Measurements from ENCODE around the gene HOXA4. TPM values are rescaled to one million over a fixed set of nuclear protein-coding genes. Genes with fewer than 3 reads are reported as not detected.

The HOXA4 gene
- total and polyA plus RNA-seq, 2 of the 8 experiments (the other 6 are each of a cell fraction or from before 2014, with no cell fraction given), result not detected

DNA sequence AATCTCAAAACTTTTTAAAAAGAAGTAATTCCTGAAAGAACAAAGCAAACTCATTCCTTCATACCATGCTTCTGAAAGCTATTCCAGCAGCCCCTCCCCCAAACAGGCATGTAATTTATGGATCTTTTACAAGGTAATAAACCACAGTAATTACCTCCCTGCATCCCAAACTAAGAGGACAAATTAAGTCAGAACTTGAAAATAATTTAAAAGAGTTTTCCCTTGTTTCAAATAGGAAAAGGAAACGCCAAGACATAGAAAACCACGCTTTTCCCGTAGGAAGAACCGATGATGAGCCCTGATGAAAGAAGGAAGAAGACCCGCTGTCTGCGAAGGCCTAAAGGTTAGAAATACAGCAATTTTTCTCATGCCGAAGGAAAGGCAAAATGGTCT, 8.9 kb downstream of the HOXA4 start:
- TF ChIP-seq CBX8 (IDR thresholded peaks at IDR 0.05; ENCODE audit: borderline replicate concordance, low read depth, low read length) (peak; percentile 53; the same call in 1 of the 2 replicates), SIRT6 (IDR thresholded peaks at IDR 0.05; ENCODE audit: low read length) (no peak)
- no peak overlapping the region for H3K4ac ChIP-seq (replicated peaks; ENCODE audit: insufficient read length, low read depth, low read length)
- H2BK120ac ChIP-seq (replicated peaks; ENCODE audit: low read depth, low read length), result no peak overlapping the region
- no peak overlapping the region for H3K56ac ChIP-seq (replicated peaks; ENCODE audit: insufficient read length, low read depth, low read length)
- no peak overlapping the region for H2AK5ac ChIP-seq (ENCODE audit: low read depth, low read length)
- H2BK15ac ChIP-seq (ENCODE audit: low read length), result no peak overlapping the region
- no peaks in the 10 kb centered on the region; the same call in 1 of the 2 replicates for H3K23me2 ChIP-seq (ENCODE audit: low read depth, low read length)
- H3K36me3 ChIP-seq (ENCODE audit: control insufficient read depth in 2 of 4, insufficient read depth in 4 of 4, low read length in 3 of 4), result no peaks in the 10 kb centered on the region
- no peak overlapping the region for H2BK12ac ChIP-seq (ENCODE audit: low read depth, low read length)
- H3K23ac ChIP-seq (ENCODE audit: insufficient read length), result no peak overlapping the region
- no peak overlapping the region for H3K18ac ChIP-seq (ENCODE audit: extremely low read depth, low read length)
- no peaks in the 10 kb centered on the region for H3K79me1 ChIP-seq (ENCODE audit: low read depth, low read length)
- no peak overlapping the region for H3K27ac ChIP-seq (ENCODE audit: low read depth, low read length)
- H3K9ac ChIP-seq (replicated peaks in 1 of 4; ENCODE audit: extremely low read depth in 1 of 4, low read depth in 3 of 4, low read length in 3 of 4), result no peak overlapping the region
- no peak overlapping the region for H3K4me2 ChIP-seq (ENCODE audit: insufficient read depth in 1 of 2, low read depth in 2 of 2, low read length in 2 of 2)
- no peaks in the 10 kb centered on the region for H3K9me3 ChIP-seq (ENCODE audit: insufficient read depth in 2 of 2, low read depth in 1 of 2, low read length in 1 of 2)
- peaks cover 29 to 32% of the 10 kb centered on the region in 2 experiments for H4K20me1 ChIP-seq (replicated peaks in 1 of 2; ENCODE audit: control insufficient read depth in 1 of 2, insufficient read depth in 2 of 2, low read length in 2 of 2)
- no peak overlapping the region for H4K8ac ChIP-seq (ENCODE audit: extremely low read depth, insufficient read depth, low read length)
- 34% methylated on average over 7 of the region's 7 CpGs; no CpG with 5 or more reads in 1 of the 2 experiments for WGBS, 2 experiments (ENCODE audit: extremely low coverage in 1 of 2, insufficient coverage in 1 of 2, insufficient read length in 1 of 2, insufficient replicate concordance in 2 of 2, low coverage in 1 of 2, low lambda C conversion rate in 2 of 2, missing lambda C conversion rate in 1 of 2)
- no peak overlapping the region for H2BK5ac ChIP-seq (ENCODE audit: low read depth, low read length)
- DNase-seq (ENCODE audit: low read depth in 1 of 2, low spot score in 2 of 2) (no peak), FAIRE-seq (no peak)
- H4K5ac ChIP-seq (ENCODE audit: insufficient read length, low read depth, low read length), result no peak overlapping the region
- no peak overlapping the region for H3K14ac ChIP-seq (ENCODE audit: insufficient read length)
- H3K79me2 ChIP-seq (ENCODE audit: control insufficient read depth in 1 of 2, insufficient read depth in 2 of 2, low read length in 2 of 2), result no peaks in the 10 kb centered on the region
- H3K4me1 ChIP-seq (replicated peaks in 1 of 4; ENCODE audit: control insufficient read depth in 3 of 4, insufficient read depth in 4 of 4, low read length in 3 of 4), result peaks cover 0 to 2% (median 0%) of the 10 kb centered on the region in 4 experiments; a peak in 1 of 7 replicates
- ChIA-PET POLR2A (ENCODE audit: partially characterized antibody) (no interaction called here), CTCF (ENCODE audit: partially characterized antibody) (interaction anchor here (1.1 kb wide), 1 partner anchor 39 kb away, joined by 3 read pairs; no protein-coding TSS in a partner anchor)
- H3K4me3 ChIP-seq (ENCODE audit: extremely low read depth in 1 of 4, insufficient read depth in 2 of 4, low read depth in 3 of 4, low read length in 4 of 4), result no peak overlapping the region
- no peak overlapping the region for H4K91ac ChIP-seq (replicated peaks; ENCODE audit: insufficient read length, low read length)
- no peak overlapping the region for H2AFZ ChIP-seq (ENCODE audit: low read length)
- no peak overlapping the region for H2BK20ac ChIP-seq (ENCODE audit: low read length)
- peaks cover 100% of the 10 kb centered on the region in 4 experiments for H3K27me3 ChIP-seq (replicated peaks in 1 of 4; ENCODE audit: control insufficient read depth in 3 of 4, extremely low read depth in 1 of 4, insufficient read depth in 3 of 4, low read length in 3 of 4)
